Middle frontal gyrus (tissue), 1 donor: ENCODE measurements around the gene CDCA3.

Experiments
- DNase-seq: peaks from one replicate; pipeline ENCODE4 v3.0.0-alpha.2; 2015; ENCODE audit warnings: low spot score; ENCODE audit errors: extremely low spot score

The CDCA3 gene

DNA sequence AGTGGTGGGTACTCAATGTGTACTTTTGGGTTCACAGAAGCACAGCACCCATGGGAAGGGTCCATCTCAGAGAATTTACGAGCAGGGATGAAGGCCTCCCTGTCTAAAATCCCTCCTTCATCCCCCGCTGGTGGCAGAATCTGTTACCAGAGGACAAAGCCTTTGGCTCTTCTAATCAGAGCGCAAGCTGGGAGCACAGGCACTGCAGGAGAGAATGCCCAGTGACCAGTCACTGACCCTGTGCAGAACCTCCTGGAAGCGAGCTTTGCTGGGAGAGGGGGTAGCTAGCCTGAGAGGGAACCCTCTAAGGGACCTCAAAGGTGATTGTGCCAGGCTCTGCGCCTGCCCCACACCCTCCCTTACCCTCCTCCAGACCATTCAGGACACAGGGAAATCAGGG lies 30.9 kb downstream of the CDCA3 start:
- no peak for DNase-seq

DNA sequence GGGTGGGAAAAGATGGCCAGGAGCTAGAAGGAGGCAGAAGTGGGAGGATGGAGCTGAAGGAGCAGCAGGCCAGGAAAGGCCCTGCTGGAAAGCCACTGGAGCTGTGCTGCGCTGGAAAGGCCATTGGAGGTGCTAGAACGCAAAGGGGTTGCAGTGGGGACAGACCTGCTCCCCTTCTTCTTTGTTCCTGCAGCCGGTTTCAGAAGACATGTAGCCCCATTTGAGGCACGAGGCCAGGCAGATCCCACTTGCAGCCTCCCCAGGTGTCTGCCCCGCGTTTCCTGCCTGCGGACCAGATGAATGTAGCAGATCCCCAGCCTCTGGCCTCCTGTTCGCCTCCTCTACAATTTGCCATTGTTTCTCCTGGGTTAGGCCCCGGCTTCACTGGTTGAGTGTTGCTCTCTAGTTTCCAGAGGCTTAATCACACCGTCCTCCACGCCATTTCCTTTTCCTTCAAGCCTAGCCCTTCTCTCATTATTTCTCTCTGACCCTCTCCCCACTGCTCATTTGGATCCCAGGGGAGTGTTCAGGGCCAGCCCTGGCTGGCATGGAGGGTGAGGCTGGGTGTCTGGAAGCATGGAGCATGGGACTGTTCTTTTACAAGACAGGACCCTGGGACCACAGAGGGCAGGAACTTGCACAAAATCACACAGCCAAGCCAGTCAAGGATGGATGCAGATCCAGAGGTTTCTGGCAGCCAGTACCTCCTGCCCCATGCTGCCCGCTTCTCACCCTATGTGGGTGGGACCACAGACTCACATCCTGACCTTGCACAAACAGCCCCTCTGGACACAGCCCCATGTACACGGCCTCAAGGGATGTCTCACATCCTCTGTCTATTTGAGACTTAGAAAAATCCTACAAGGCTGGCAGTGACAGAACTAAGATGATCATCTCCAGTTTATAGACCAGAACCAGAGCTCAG lies 31.7 kb downstream of the CDCA3 start:
- no peak for DNase-seq

DNA sequence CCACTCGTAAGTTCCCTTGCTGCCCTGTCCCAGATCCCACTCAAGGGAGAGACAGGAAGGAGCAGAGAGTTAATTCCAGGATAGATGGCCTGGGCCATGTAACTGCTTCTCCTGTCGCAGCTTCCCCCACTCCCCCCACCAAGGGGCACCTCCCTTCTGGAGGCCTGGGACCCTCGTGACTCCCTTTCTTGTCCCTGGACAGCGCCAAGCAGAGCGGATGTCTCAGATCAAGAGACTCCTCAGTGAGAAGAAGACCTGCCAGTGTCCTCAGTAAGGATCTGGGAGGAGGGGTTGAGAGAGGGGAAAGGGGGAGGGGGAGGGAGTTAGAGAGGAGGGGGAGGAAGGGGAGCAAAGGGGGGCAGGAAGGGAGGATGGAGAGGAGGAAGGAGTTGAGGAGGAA lies 32.4 kb downstream of the CDCA3 start:
- no peak for DNase-seq

DNA sequence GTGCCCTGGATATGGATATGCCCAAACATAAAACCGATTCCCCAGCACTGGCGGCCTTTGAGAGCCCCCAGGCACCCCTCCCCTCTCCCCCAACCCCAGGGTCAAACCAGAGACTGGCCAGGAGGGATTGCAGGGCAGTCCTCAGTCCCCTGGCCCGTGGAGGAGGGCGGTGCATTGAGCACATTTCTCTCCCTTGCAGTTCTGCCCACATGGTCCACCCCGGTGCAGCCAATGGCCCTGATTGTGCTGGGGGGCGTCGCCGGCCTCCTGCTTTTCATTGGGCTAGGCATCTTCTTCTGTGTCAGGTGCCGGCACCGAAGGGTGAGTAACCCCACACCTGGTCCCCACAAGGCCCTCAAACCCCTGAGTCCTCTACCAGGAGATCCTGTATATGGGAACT lies 32.9 kb downstream of the CDCA3 start:
- DNase-seq, result no peak

DNA sequence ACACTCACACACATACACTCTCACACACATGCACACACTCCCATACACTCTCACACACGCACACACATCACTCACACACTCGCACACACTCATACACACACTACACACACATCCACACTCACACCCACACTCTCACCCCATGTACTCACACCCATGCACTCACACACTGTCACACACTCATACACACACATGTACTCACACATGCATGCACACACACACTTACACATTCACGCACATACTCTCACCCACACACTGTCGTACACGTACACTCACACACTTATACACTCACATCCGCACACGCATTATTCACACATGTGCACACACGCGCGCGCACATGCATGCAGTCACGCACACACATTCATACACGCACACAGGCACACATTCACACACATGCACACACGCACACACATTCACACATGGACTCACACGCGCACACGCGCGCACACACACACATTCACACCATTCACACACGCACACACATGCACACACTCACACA lies 33.4 kb downstream of the CDCA3 start:
- DNase-seq, result no peak

DNA sequence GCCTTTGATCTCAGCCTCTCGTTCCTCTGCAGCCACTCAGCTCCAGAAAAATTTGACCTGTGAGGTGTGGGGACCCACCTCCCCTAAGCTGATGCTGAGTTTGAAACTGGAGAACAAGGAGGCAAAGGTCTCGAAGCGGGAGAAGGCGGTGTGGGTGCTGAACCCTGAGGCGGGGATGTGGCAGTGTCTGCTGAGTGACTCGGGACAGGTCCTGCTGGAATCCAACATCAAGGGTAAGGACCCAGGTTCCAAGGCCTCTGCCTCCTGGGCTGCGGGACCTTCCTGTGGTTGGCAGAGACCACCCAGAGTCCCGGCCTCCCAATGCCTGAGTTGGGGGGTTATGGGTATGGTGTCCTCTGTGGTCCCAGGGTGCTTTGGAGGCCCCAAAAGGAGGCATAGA lies 34.0 kb downstream of the CDCA3 start:
- no peak for DNase-seq

DNA sequence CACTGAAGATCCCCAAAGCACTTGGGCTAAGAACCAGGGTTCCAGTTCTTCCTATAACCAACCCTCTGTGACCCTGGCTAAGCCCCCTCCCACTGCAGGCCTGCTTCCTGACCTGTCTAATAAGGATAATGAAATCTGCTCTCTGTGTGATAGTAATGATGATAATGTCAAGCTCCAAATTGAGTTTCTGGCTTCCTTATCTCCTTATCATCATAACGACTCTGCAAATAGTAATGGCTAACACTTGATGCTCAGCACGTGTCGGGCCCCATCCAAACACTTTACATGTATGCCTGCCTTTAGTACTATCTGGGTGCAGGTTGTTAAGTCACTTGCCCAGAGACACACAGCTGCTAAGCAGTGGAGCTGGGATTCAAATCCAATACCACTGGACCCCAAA lies 34.5 kb downstream of the CDCA3 start:
- DNase-seq, result no peak

DNA sequence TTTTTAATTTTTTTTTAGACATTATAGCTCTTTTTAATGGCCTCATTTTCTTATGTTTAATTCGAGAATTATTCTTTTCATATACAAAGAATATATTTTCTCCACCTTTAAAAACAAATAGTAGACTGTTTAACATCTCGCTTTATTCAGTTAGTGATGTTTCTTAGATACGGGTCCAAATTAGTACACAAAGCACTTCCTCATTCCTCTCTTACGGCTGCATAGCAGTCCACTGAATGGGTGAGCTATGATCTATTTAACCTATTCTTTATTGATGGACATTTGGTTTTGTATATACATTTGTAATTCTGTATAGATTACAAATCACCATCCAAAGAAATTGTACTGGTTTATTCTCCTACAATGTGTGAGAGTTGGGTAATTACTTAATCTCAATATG lies 37.7 kb downstream of the CDCA3 start:
- DNase-seq, result no peak

DNA sequence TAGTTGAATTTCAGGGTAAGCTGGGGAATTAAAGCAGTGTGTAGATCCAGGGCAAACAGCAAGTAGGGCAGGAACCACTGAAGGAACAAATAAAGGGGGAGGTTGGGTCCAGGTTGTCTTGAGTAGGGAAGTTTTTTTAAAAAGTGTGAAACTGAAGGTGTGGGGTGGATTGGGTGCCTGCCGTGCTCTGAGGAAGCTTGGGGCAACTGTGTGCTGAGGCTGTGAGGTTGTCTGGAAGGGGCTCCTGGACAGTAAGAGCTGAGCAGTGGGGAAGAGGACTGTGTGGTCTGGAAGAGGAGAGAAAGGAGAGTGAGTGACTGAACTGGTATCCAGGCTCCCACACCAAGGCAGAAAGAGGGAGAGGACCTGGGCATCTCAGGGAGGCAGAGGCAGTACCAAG lies 40.3 kb downstream of the CDCA3 start:
- DNase-seq, result no peak

DNA sequence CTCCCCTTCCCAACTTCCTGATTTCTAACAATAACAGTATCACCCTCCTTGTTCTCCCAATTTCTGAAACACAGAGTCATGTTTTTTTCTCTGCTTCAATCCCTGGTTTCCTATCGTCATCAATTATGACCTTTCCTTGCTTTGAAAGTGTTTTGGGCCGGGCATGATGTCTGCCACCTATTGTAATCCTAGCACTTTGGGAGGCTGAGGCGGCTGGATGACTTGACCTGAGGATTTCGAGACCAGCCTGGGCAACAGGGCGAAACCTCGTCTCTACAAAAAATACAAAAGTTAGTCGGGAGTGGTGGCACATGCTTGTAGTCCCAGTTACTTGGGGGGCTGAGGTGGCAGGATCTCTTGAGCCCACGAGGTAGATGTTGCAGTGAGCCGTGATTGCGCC lies 42.0 kb downstream of the CDCA3 start:
- DNase-seq, result no peak

DNA sequence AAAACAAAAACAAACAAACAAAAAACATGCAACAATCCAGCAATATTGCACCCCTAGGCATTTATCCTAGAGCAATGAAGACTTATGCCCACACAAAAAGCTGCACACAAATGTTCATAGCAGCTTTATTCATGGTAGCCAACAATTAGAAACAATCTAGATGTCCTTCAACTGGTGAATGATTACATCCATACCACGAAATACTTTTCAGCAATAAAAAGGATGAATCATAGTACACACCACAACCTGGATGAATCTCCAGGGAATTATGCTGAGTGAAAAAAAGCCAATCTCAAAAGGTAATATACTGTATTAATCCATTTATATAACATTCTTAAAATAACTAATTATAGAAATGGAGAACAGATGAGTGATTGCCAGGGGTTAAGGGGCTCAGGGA lies 43.9 kb downstream of the CDCA3 start:
- no peak for DNase-seq

DNA sequence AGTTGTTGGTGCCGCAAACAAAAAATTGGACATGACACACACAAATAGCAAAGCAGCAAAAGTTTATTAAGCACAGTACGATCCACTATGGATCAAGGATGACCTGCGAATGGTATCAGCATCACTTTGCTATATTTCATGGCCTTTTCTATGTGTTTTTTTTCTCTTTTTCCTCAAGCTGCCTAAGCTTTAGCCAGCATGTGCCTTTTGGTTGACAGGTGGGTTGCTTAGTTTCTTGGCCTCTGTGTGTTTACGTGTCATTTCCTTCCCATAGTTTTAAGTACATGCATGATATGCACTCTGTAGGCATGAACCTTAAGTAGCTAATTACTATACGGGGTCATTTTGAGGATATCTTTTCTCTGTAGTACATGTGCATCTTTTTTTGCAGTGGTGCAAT lies 51.9 kb downstream of the CDCA3 start:
- no peak for DNase-seq
